Body of pancreas (tissue), 4 donors: ENCODE measurements around the gene SRGAP1.

Experiments used
- POLR2A ChIP-seq, 3 donors: fragments of 450-650 bp; IDR thresholded peaks; one replicate each; pipeline ENCODE4 v1.6.1; 2016; ENCODE audit warnings: antibody characterized with exemption in 3 of 3, mild to moderate bottlenecking in 2 of 3
- TF ChIP-seq, protein P1 (sequence below), 7 experiments: fragments of 450-650 bp in 4 of 7; fragments of 200-600 bp in 3 of 7; sonication (generic) in 3 of 7; IDR thresholded peaks; one replicate each; pipeline ENCODE4 v1.5.1; 2016 to 2019; ENCODE audit warnings: antibody characterized with exemption in 7 of 7

DNA sequence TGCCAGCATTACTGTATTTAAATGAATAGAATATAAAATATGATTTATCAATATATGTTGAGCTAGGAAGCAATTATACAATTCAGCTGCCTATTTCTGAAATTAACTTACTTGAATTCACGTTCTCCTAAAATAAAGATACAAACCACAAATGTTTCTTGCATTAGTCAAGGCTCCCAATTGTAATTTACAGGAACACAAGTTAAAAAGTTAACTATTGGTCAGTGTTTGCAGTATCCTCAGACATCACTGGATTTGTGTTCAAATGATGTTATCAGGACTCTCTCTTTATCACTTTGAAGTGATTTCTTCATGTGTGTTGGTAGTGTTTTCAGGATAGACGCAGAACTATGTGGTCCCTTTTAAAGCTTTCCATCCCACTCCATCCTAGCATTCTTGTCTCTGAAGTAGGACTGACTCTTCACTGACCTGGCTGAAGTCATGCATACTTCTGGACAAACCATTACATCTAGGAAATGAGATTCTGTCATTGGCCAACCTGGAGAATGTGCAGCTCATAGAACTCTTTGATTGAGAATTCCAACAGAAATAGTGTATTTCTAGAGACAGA, 221.5 kb downstream of the SRGAP1 start:
- TF ChIP-seq, protein P1, sequence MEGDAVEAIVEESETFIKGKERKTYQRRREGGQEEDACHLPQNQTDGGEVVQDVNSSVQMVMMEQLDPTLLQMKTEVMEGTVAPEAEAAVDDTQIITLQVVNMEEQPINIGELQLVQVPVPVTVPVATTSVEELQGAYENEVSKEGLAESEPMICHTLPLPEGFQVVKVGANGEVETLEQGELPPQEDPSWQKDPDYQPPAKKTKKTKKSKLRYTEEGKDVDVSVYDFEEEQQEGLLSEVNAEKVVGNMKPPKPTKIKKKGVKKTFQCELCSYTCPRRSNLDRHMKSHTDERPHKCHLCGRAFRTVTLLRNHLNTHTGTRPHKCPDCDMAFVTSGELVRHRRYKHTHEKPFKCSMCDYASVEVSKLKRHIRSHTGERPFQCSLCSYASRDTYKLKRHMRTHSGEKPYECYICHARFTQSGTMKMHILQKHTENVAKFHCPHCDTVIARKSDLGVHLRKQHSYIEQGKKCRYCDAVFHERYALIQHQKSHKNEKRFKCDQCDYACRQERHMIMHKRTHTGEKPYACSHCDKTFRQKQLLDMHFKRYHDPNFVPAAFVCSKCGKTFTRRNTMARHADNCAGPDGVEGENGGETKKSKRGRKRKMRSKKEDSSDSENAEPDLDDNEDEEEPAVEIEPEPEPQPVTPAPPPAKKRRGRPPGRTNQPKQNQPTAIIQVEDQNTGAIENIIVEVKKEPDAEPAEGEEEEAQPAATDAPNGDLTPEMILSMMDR (IDR thresholded peaks at IDR 0.05): no peak
- no peak for TF ChIP-seq POLR2A (IDR thresholded peaks at IDR 0.05)
